Germinal center (tissue), 1 donor: Measurements from ENCODE around the gene CYP27A1.
"Not testable (repeated sequence)": the region's sequence is repeated elsewhere in the genome, so short reads cannot be mapped to it uniquely, and the experiment has no call there.

Source experiments
- DNase-seq: peaks from one replicate; pipeline ENCODE4 v3.0.0; 2012; ENCODE audit warnings: mixed read lengths, low spot score

CYP27A1 gene

DNA sequence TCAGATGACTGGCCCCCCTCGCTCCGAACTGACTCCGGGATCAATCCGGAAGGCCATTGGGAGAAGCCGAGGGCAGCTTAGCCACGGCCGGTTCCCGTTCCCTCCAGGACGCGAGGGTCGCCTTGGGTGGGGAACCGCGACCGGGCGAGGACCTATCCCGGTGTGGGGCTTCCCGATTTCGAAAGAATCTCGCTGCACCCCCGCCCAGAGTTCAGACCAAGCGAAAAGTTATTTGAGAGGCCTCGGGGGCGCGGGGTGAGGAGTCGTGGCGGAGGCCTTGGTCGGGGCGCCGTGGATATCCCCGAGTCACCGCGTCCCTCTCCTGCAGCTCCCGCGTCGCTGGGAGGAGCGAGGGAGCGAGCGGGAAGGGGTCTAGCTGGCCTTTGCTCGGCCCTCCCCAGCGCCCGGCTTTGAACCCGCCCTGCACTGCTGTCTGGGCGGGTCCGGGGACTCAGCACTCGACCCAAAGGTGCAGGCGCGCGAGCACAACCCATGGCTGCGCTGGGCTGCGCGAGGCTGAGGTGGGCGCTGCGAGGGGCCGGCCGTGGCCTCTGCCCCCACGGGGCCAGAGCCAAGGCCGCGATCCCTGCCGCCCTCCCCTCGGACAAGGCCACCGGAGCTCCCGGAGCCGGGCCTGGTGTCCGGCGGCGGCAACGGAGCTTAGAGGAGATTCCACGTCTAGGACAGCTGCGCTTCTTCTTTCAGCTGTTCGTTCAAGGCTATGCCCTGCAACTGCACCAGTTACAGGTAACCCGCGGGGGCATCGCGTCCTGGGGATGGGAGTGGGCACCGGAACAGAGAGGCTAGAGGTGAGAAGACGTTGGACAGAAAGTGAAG is at the start of gene CYP27A1:
TSS of gene CYP27A1 (plus strand) at position 457 of the 837 bp plus-strand sequence. CDS start at position 493, 36 bp downstream.
- no peak for DNase-seq

DNA sequence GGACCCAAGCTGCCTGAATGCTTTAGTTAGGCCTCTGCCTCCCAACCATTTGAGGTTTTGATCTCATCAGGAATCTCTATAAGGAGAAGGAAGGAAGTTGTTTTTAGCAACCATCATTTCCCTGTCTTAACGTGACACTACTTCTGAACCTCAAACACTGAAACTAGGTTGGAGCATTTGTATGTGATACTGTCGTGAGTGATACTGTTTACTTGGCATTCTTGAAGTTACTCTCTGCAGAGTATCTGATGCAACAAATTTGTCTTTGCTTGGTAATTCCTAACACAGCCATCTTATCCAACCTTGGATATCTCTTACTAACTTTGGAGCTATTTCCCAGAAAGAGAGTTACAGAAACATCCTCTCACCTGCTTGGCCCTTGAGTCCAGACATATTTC is 49.2 kb upstream of the CYP27A1 start:
- no peak for DNase-seq

DNA sequence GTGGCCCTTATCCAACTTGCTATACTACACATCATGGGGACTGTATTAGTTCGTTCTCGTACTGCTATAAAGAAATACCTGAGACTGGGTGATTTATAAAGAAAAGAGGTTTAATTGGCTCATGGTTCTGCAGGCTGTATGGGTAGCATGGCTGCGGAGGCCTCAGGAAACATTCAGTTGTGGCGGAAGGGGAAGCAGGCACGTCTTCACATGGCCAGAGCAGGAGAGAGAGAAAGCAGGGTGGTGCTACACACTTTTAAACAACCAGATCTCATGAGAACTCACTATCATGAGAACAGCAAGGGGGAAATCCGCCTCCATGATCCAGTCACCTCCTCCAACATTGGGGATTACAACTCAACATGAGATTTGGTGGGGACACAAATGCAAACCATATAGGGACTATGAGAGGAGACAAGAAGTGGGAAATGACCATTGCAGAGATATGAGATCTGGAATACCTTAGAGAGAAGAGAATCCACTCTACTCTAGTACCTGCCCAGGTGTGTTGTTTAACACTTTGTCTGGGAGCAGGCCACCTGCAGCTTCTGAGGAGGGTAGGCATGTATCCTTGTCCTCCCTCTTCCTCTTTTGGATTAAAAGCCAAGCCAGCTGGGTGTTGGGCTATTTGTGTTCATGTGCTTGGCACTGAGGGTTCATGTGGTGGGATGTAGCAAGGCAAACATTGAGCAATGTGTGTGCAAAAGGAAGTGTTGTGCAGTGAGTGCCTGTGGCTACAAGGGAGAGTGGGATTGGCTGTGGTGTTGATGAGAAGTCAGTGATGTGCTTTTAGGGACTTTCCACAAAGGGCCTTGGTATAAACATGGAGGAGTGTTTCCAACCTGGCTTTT is 48.6 kb upstream of the CYP27A1 start:
- no peak for DNase-seq

DNA sequence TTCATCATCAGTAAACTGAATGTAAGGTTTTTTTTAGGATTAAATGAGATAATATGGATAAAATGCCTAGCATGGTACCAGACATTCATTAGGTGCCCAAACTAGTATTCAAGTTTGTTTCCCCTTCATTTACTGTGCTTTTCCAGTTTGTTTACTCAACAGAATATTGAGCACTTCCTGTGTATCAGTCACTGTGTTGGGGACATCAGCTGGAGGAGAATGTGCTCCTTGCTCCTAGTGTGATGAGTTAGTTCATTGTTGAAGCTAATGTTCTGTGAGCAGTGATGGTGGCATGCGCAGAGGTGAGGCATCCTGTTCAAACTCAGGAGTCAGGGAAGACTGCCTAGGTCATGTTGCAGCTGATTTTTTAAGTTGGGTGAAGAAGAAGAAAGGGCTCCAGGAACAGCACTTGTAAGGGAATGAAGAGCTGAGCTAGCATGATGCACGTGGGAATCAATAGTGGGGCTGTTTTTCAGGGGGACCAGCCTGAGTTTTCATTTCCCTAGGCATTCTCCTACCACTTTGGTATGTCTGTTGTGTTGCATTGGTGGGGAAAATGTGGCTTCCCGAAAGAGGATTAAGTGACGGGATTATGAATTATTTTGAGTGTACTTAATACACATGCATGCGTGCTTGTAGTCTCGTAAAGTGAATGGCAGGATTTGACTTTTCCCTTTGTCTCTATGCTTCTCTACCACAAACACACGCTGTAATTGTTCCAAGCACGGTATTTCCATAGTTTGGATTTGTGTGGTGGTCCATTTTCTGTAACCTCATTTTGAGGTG is 47.6 kb upstream of the CYP27A1 start:
- DNase-seq = no peak

DNA sequence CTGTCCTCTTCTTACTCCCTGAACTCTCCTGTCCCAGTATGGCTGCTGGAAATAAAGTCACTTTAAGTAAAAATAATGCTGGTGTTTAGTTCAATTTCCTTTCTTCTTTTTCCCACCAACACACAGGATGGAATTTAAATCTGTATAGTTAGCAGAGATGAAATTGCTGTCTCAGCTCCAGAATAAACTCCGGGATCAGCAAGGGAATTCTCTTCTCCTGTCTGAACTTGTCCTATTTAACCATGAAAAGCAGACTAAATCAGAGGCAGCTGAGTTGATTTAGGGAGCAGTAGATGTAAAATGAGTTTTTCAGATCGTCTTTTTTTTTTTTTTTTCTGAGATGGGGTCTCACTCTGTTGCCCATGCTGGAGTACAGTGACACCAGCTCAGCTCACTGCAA is 45.4 kb upstream of the CYP27A1 start:
- no peak for DNase-seq

DNA sequence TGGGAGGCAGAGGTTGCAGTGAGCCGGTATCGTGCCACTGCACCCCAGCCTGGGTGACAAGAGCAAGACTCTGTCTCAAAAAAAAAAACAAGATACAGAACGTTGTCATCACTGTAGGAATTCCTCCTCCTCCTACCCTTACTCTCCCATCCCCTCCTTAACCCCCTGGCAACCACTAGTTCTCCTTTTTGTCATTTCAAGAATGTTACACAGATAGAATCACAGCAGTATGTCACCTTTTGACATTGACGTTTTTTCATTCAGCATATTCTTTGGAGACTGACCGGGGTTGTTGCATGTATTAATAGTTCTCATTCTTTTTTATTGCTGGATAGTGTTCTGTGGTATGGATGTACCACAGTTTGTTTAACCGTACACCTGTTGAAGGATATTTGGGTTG is 38.9 kb upstream of the CYP27A1 start:
- no peak for DNase-seq

DNA sequence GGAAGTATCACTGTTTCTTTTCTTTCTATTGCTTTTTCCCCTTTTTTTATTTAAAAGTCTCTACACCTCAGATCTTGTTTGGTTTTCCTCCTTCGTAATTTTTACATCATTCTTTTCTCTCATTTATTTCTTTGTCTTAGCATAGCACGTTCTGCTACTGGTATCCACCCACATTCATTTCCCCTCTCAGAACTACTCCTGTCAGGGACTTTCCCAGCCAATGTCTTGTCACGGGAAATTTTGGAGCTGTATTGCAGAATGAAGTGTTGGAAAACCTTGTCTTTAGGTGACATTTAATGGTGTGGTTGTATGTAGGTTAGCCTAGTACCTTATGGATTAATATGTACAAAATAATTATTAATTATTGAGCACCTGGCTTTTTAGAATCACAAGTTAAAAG is 37.3 kb upstream of the CYP27A1 start:
- DNase-seq = no peak

DNA sequence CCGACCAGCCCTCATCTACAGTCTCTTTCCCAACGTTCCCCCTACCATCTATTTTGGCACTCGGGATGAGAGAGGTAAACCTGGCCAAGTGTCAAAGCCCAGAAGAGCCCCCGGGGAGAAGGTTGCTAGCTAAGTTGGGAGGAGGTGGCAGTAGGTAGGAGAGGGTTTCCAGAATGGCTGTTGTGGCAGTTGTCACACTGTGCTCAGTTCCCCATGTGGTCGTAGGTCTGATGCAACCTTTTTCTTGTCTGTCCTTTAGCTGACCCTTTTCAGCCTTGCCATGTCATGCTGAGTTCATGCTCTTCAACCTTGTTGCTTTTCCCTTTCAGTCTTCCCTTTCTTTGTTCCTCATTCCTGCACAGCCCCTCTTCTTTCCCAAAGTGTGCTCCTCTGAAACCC is 36.8 kb upstream of the CYP27A1 start:
- no peak for DNase-seq

DNA sequence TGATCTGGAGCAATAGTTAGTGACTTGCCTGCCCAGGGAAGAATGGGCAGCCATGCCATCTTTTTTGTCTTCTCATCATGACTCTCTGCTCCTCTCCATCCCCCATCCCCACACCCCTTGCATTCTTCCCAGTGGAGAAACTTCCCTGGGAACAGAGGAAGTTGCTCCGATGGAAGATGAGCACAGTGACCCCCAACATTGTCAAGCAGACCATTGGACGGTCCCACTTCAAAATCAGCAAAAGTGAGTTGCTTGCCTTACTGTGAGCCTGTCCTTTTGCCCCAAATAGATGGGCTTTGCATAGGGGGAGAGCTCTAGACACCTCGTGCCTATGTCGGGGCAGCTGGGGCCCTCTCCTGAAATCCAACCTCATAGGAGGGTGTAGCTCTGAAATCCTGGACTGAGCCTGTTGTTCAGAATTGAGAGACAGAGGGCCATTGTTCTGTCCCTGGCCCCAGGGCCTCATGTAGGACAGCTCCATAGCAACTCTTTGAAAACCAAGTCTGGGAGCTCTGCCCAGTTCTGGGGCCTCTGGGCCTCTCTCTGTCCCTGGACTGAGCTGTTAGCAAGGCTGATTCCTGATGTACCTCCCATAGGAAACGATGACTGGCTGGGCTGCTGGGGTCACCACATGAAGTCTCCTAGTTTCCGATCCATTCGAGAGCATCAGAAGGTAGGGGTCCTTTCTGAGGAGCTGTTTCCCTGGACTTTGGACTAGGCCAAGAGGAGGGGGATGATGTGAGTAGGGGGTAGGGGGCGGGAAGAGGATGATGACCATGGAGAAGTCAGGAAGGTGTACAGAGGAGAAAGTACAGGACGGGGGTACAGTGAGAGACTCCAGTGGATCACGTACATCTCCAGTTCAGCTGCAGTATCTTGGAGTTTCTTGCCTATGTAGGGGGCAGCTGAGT is 36.1 kb upstream of the CYP27A1 start:
- DNase-seq = no peak

DNA sequence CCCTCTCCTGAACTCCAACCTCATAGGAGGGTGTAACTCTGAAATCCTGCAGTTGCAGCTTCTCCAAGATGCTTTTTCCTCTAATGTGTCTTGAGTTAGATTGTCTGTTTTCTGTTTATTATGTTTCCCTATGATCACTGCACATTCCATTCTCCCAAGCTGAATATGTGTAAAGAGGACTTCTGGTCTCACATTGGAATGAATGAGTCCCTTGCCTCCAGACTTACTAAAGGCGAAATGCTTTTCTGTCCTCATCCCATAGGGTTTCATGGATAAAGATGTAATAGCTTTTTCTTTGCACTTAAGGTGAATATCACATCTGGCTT is 35.5 kb upstream of the CYP27A1 start:
- no peak for DNase-seq

DNA sequence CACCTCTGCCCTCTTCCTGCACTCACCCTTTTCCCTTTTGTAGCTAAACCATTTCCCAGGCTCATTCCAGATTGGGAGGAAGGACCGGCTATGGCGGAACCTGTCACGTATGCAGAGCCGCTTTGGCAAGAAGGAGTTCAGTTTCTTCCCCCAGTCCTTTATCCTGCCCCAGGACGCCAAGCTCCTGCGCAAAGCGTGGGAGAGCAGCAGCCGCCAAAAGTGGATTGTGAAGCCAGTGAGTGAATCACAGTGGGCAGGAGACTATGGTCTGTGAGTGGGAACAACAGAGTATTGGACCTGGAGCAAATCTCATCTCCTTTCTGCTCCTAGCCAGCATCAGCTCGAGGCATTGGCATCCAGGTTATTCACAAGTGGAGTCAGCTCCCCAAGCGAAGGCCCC is 35.0 kb upstream of the CYP27A1 start:
- no peak for DNase-seq

DNA sequence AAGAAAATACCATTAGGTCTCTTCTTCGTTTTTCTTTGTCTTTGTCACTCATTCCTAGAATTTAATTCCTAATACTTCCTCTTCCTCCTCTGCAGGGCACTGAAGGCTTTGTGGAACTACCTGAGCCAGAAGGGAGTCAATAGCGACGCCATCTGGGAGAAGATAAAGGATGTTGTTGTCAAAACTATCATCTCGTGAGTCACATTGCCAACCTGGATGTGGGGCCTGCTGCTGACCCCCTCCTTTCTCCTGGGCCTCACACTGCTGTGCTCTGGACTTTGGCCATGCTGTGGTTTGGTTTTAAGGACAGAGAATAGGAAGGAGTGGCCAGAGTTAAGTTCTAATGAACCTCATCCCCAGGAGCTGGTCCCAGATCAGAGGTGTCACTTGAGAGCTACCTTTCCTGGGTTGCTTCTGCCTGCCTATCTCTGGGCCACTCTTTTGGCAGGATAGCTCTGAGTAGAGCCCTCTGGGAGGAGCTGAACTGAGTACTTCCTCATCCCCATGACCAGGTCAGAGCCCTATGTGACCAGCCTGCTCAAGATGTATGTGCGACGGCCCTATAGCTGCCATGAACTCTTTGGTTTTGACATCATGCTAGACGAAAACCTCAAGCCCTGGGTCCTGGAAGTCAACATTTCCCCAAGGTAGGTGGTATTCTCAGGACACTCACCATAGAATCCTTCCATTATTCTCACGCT is 33.1 kb upstream of the CYP27A1 start:
- DNase-seq = no peak

DNA sequence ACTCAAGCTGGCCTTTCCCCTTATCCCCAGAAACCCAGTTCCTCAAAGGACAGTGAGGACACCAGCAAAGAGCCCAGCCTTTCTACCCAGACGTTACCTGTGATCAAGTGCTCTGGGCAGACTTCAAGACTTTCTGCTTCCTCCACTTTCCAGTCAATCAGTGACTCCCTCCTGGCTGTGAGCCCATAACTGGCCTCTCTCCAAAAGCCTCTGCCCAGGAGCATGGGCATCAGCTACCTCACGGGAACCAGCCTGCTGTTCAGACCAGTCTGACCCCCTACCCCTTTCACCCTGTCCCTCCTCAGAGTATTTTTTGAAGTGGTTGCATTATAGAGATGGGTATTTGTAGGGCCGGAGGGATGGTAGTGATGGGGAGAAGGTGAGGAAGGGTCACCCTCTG is 27.7 kb upstream of the CYP27A1 start:
- DNase-seq = no peak

DNA sequence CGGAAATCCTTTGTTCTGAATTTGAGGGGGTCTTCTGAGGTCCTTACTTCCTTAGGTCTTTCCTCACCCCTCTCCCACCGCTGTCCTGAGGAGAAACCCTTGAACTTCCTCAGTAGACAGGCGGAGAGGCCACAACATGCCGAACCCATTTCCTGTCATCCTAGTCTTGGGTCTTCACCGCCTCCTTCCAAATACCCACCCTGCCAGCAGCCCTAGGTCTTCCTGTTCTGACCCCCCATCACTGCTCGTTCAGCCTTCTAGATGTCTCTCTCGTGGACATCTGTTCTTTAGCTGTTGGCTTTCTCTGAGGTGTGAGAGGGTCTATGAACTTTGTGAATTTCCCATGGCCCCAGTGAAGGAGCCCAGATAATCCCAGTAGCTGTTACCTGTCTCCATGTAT is 27.2 kb upstream of the CYP27A1 start:
- DNase-seq = no peak

DNA sequence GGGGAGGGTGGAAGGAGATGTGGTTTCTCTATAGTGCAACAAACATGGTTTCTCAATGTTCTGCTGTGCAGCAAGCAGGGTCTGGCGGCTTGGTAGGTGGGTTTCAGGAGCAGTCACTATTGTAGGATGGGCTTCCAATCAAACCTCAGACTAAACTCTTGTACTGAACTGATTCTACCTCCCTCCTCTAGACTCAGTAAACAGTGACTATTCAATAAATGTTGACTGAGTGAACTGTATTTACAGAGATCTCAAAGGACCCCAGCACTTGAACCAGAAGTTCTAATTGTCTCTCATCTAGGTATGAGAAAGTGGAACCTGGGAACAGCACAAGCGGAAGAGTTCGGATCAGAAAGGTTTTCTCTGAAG is 26.8 kb upstream of the CYP27A1 start:
- no peak for DNase-seq

DNA sequence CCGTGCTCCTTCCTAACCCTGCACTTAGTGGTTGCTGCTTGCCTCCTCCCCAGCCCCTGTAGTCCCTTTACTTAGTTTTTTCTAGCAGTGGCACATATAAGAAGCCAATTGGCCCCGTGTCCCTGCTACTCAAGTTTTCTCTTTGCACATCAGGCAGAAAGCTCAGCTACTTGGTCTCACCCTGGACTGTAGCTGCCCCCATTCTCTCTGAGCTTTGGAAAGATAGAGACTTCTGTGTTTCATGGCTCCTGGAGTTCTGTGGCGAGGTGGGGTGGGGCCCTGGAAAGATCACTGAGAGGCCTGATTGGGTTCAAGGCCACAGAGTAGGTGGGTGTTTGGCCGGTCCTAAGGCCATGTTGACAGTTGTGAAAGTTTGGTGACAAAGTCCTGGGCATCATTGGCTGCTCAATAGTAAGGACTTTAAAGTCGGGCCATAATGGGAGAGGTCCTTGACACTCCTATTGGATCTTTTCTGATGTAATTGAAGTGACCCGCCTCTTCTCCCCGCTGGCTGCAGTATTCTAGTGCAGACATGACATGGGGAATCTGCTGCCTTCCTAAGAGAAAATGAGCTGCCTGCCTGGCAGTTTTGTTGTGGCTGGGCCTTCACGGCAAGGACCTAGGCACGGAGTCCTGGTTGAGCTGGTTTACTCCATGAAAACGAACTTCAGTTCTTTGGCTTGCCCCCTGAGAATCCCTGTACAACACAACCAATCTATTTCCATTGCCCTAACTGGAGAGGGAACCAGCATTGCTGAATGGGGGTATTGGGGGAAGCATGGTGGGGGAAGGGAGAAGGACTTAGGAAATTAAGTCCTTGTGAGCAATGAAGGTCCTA is 26.2 kb upstream of the CYP27A1 start:
- no peak for DNase-seq

DNA sequence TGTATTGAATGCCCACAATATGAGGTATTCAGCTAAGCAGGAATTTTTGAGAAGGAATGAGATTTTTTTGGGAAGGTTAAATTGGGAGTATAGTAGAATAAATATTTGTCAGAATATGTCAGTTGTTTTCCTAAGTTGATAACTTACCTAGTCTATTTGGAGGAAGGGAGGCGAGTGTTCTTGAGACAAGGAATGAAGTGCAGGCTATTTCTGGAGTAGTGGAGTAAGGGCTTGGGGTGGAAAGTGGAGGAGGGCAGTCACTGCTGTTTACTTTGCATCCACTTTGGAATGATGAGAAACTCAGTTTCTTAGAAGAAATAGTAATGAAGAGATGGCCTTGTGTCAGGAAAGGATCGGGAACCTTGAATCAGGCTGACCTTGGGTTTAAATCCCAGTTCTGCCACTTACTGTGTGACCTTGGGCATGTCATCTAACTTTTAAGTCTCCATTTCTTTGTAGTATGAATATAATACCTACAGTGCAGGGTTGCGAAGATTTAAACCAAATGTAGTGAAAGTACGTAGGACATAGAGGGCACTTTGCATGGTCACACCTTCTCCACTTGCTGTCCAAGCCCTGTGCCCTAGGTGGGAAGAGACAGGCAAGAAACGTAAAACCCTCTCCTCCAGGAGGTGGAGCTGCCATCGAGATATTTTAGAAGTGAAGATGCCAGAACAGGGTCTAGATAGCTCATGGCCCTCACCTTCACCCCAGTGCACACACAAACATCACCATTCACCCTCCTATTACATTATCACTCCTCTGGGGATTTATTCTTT is 25.2 kb upstream of the CYP27A1 start:
- DNase-seq = no peak

DNA sequence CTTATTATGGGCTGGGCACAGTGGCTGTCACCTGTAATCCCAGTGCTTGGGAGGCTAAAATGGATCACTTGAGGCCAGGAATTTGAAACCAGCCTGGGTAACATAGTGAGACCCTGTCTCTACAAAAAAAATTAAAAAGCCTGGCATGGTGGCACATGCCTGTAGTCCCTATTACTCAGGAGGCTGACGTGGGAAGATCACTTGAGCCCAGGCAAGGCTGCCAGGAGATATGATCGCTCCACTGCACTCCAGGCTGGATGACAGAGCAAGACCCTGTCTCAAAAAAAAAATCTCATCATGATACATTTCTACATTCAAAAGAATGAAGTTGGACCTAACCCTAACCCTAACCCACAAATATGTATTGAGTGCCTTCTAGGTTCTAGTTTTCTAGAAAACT is 20.2 kb upstream of the CYP27A1 start:
- no peak for DNase-seq

DNA sequence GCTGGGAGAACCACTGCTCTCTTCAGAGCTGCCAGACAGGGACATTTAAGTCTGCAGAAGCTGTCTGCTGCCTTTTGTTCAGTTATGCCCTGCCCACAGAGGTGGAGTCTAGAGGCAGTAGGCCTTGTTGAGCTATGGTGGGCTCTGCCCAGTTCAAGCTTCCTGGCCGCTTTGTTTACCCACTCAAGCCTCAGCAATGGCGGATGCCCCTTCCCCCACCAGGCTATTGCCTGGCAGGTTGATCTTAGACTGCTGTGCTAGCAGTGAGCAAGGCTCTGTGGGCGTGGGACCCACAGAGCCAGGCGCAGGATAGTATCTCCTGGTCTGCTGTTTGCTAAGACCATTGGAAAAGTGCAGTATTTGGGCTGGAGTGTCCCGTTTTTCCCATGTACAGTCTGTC is 9.2 kb upstream of the CYP27A1 start:
- not testable (repeated sequence) for DNase-seq
